KMS-11 (cell line): ENCODE data around the gene GLIS1.

Experiments
- H2AFZ ChIP-seq: fragments of 200-600 bp; sonication (generic); 2 replicates; pipeline ENCODE4 v1.6.1; 2016; ENCODE audit warnings: antibody characterized with exemption, mixed run types, low read depth
- H3K27ac ChIP-seq: fragments of 200-600 bp; sonication (generic); 2 replicates; pipeline ENCODE4 v1.6.1; 2016; ENCODE audit warnings: mild to moderate bottlenecking, mixed run types
- H3K27me3 ChIP-seq: fragments of 200-600 bp; sonication (generic); 2 replicates; pipeline ENCODE4 v1.6.1; 2017; ENCODE audit warnings: mild to moderate bottlenecking, low read depth, mixed run types, moderate library complexity; ENCODE audit not compliant: insufficient read depth
- H3K36me3 ChIP-seq: fragments of 200-600 bp; sonication (generic); 2 replicates; pipeline ENCODE4 v1.6.1; 2017; ENCODE audit warnings: mild to moderate bottlenecking, mixed run types; ENCODE audit not compliant: insufficient read depth
- H3K4me1 ChIP-seq: fragments of 200-600 bp; sonication (generic); 2 replicates; pipeline ENCODE4 v1.6.1; 2016; ENCODE audit warnings: mild to moderate bottlenecking, low read depth, mixed run types; ENCODE audit not compliant: poor library complexity, severe bottlenecking
- H3K4me2 ChIP-seq: fragments of 200-600 bp; sonication (generic); 2 replicates; pipeline ENCODE4 v1.7.0; 2016; ENCODE audit warnings: mild to moderate bottlenecking, mixed run types
- H3K4me3 ChIP-seq: fragments of 200-600 bp; sonication (generic); IDR thresholded peaks from 2 replicates; pipeline ENCODE4 v1.6.1; 2017; ENCODE audit warnings: low read depth, low read length, mixed read lengths; ENCODE audit not compliant: insufficient read depth
- H3K79me2 ChIP-seq: fragments of 200-600 bp; sonication (generic); 2 replicates; pipeline ENCODE4 v1.6.1; 2016; ENCODE audit warnings: low read depth, mixed run types; ENCODE audit not compliant: insufficient read depth
- H3K9ac ChIP-seq: fragments of 200-600 bp; sonication (generic); 2 replicates; pipeline ENCODE4 v1.6.1; 2016; ENCODE audit warnings: mild to moderate bottlenecking, mixed run types
- H4K20me1 ChIP-seq: fragments of 200-600 bp; sonication (generic); 2 replicates; pipeline ENCODE4 v1.6.1; 2016; ENCODE audit warnings: mild to moderate bottlenecking, mixed run types; ENCODE audit not compliant: insufficient read depth
- CTCF ChIP-seq: fragments of 200-600 bp; sonication (generic); conservative IDR thresholded peaks from 2 replicates; pipeline ENCODE4 v1.6.1; 2017; ENCODE audit warnings: low read depth, mild to moderate bottlenecking, antibody characterized with exemption, low read length, moderate library complexity, mixed read lengths

GLIS1 gene

GRCh38 chr1:53661496-53661895 is 77.5 kb downstream of the GLIS1 start:
- no peak for TF ChIP-seq CTCF
- Histone ChIP-seq H3K27me3 (no peaks in the 10 kb centered on the region), H4K20me1 (no peaks in the 10 kb centered on the region)

DNA sequence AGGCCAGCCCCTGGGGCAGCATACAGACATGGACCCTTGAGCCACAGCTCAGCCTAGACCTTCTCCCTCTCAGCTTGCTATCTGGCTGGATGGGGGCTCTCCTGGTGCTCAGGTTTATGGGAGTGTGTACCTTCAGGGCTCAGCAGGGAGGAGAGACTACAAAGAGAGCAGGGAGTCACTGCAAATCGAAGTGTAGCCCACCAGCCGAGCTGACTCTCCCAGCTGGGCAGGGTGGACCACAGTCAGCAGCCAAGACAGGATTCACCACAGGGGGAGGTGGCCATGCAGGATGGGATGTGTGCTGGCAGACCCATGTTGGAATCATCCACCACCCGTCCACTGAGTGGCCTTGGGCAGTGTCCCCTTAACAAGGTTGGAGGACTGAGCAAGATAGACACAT is 78.3 kb downstream of the GLIS1 start:
- no peak overlapping the region for H3K27ac ChIP-seq
- H3K79me2 ChIP-seq, result no peaks in the 10 kb centered on the region
- no peak overlapping the region for H3K4me3 ChIP-seq
- no peak for TF ChIP-seq CTCF
- H4K20me1 ChIP-seq, result no peaks in the 10 kb centered on the region
- H3K36me3 ChIP-seq, result no peaks in the 10 kb centered on the region
- no peak overlapping the region for H2AFZ ChIP-seq
- H3K4me1 ChIP-seq, result peaks cover 3% of the 10 kb centered on the region
- no peak overlapping the region for H3K9ac ChIP-seq
- no peak overlapping the region for H3K4me2 ChIP-seq
- no peaks in the 10 kb centered on the region for H3K27me3 ChIP-seq

More at GRCh38 chr1:53661496-53661895, 77.5 kb downstream of the GLIS1 start:
- no peak overlapping the region for H2AFZ ChIP-seq
- no peaks in the 10 kb centered on the region for H3K79me2 ChIP-seq
- H3K4me2 ChIP-seq, result no peak overlapping the region
- H3K4me3 ChIP-seq, result no peak overlapping the region
- H3K4me1 ChIP-seq, result peaks cover under 1% of the 10 kb centered on the region
- H3K36me3 ChIP-seq, result no peaks in the 10 kb centered on the region
- H3K27ac ChIP-seq, result no peak overlapping the region
- no peak overlapping the region for H3K9ac ChIP-seq

DNA sequence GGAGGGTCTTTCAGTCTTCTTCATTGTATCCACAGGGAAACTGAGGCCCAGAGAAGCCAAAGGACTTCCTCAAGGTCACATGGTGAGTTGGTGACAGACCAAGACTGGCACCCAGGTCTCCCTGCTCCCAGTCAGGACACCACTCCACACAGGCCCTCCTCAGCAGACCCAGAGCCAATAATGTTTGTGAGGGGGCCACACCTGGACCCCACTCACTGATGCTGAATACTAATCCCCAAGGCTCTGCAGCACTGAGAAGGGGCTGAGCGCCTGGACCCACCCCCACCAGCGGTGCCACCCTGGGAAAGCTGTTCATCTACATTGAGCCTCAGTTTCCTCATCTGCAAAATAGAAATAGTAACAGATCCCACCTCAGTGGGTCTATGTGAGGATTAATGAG is 79.5 kb downstream of the GLIS1 start:
- Histone ChIP-seq H3K79me2 (no peaks in the 10 kb centered on the region), H3K4me3 (no peak overlapping the region), H3K9ac (no peak overlapping the region), H3K27me3 (no peaks in the 10 kb centered on the region), H3K4me1 (peaks cover 3% of the 10 kb centered on the region), H3K4me2 (no peak overlapping the region), H3K27ac (no peak overlapping the region), H4K20me1 (no peaks in the 10 kb centered on the region), H3K36me3 (no peaks in the 10 kb centered on the region), H2AFZ (no peak overlapping the region)
- no peak for TF ChIP-seq CTCF

DNA sequence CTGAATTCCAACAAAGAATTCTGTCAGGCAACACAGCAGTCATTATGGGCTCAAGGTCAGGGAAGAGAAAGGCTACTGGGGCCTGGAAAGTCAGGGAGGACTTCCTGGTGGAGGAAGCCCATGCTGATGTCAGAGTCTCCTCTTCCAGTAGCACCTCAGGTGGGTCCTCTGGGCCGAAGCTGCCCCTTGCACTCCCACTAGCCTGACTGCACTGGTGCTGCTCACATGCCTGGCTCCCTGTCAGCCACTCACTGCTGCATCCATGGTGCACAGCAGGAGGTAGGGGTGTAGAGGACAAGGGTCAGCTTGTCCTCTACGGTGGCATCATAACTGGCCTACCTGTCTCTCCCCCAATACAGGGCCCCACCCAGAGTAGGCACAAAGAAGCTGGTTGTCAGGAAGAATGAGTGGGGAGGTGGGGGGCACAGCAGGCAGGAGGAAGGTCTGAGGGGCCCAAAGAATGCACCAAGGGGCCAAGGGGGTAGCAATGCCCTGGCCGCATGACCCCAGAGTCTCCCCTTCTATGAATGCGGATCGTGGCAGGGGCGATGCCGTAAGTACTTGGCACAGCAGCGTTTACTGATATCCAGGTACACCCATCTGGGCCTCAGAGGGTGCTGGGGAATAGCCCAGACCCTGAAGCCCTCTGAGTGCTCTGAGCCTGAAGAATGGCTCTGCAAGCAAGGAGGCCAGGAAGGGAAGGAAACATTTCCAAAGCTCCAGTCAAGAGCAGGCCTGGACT is 80.3 kb downstream of the GLIS1 start:
- Histone ChIP-seq H3K4me3 (no peak overlapping the region), H3K27ac (no peak overlapping the region), H3K4me1 (peaks cover 3% of the 10 kb centered on the region), H3K27me3 (no peaks in the 10 kb centered on the region), H3K79me2 (no peaks in the 10 kb centered on the region), H3K9ac (no peak overlapping the region), H2AFZ (no peak overlapping the region), H3K36me3 (no peaks in the 10 kb centered on the region), H4K20me1 (no peaks in the 10 kb centered on the region), H3K4me2 (no peak overlapping the region)
- no peak for TF ChIP-seq CTCF
